OCI-LY1 (cell line): Measurements from ENCODE around the gene FDX2.

Source experiments
- H2AFZ ChIP-seq: fragments of 200-600 bp; sonication (generic), shearing (Covaris generic); 2 replicates; pipeline ENCODE4 v1.6.0; 2014; ENCODE audit warnings: antibody characterized with exemption, mild to moderate bottlenecking, low read length
- H3F3A ChIP-seq: fragments of 200-600 bp; sonication (generic), shearing (Covaris generic); 2 replicates; pipeline ENCODE4 v1.6.0; 2014; ENCODE audit warnings: mild to moderate bottlenecking, antibody characterized with exemption, low read length, moderate library complexity; ENCODE audit not compliant: insufficient read depth
- H3K27ac ChIP-seq: fragments of 200-600 bp; sonication (generic); 2 replicates; pipeline ENCODE4 v1.5.1; 2014; ENCODE audit warnings: low read length, mixed run types, mild to moderate bottlenecking, low read depth; ENCODE audit not compliant: poor library complexity, severe bottlenecking
- H3K27me3 ChIP-seq: fragments of 200-600 bp; sonication (generic); 2 replicates; pipeline ENCODE4 v1.6.0; 2014; ENCODE audit warnings: antibody characterized with exemption, mild to moderate bottlenecking, low read length, moderate library complexity; ENCODE audit not compliant: insufficient read depth
- H3K36me3 ChIP-seq: fragments of 200-600 bp; sonication (generic); 2 replicates; pipeline ENCODE4 v1.6.1; 2014; ENCODE audit warnings: mild to moderate bottlenecking, antibody characterized with exemption, low read length, moderate library complexity, mixed read lengths; ENCODE audit not compliant: insufficient read depth
- H3K4me1 ChIP-seq: fragments of 200-600 bp; sonication (generic); 2 replicates; pipeline ENCODE4 v1.5.1; 2014; ENCODE audit warnings: mild to moderate bottlenecking, low read length, moderate library complexity; ENCODE audit not compliant: insufficient read depth, severe bottlenecking
- H3K4me2 ChIP-seq: fragments of 200-600 bp; sonication (generic), shearing (Covaris generic); 2 replicates; pipeline ENCODE4 v1.6.1; 2014; ENCODE audit warnings: low read length
- H3K4me3 ChIP-seq: fragments of 200-600 bp; sonication (generic); 2 replicates; pipeline ENCODE4 v1.5.1; 2014; ENCODE audit warnings: low read length, low read depth, mild to moderate bottlenecking, mixed read lengths; ENCODE audit not compliant: poor library complexity, severe bottlenecking
- H3K79me2 ChIP-seq: fragments of 200-600 bp; shearing (Covaris generic); 2 replicates; pipeline ENCODE4 v1.6.1; 2016; ENCODE audit warnings: mixed run types, low read length, mixed read lengths; ENCODE audit not compliant: insufficient read depth
- H3K9ac ChIP-seq: fragments of 200-600 bp; sonication (generic), shearing (Covaris generic); 2 replicates; pipeline ENCODE4 v1.6.1; 2014; ENCODE audit warnings: mild to moderate bottlenecking, low read length, mixed read lengths
- H3K9me2 ChIP-seq: fragments of 200-600 bp; sonication (generic), shearing (Covaris generic); 2 replicates; pipeline ENCODE4 v1.6.1; 2014; ENCODE audit warnings: low read depth, mild to moderate bottlenecking, low read length, mixed read lengths
- H3K9me3 ChIP-seq: fragments of 200-600 bp; shearing (Covaris generic); 2 replicates; pipeline ENCODE4 v1.6.1; 2014; ENCODE audit warnings: low read length, mixed read lengths
- H4K20me1 ChIP-seq: fragments of 200-600 bp; sonication (generic), shearing (Covaris generic); 2 replicates; pipeline ENCODE4 v1.6.0; 2016; ENCODE audit warnings: mild to moderate bottlenecking, low read length; ENCODE audit not compliant: insufficient read depth
- CTCF ChIP-seq: fragments of 200-600 bp; sonication (generic), shearing (Covaris generic); IDR thresholded peaks from 2 replicates; pipeline ENCODE4 v1.5.1; 2017; ENCODE audit warnings: mild to moderate bottlenecking, antibody characterized with exemption, low read length, moderate library complexity, mixed read lengths
- EZH2 ChIP-seq: fragments of 200-600 bp; sonication (generic), shearing (Covaris generic); IDR thresholded peaks from 2 replicates; pipeline ENCODE4 v1.8.0; 2017; ENCODE audit warnings: borderline replicate concordance, mixed run types, mild to moderate bottlenecking, antibody characterized with exemption, low read length, moderate library complexity, mixed read lengths

FDX2 gene

DNA sequence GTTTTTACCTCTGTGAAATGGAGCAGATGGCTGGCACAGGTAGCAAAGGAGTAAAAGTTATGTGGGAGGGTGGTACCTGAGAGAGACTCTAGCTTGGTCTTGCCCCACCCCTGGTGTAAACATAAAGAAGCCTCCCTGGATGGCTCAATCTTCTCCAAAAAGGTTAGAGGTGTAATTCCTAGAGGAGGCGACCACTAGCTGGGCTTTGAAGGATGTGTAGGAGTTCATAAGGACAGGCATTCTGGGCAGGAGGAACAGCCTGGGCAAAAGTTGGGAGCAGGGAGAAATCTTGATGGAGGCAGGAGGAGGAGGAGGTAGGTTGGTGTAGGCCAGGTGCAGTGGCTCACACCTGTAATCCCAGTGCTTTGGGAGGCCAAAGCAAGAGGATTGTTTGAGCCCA, 36.9 kb downstream of the FDX2 start:
- TF ChIP-seq CTCF (no peak), EZH2 (no peak)
- H3K36me3 ChIP-seq, result no peaks in the 10 kb centered on the region; the same call in 1 of the 2 replicates
- no peak overlapping the region for H3K9ac ChIP-seq

GRCh38 chr19:10277795-10278589, 37.8 kb downstream of the FDX2 start:
- Histone ChIP-seq H3K36me3 (no peaks in the 10 kb centered on the region), H3K4me2 (no peak overlapping the region), H3K27ac (no peak overlapping the region), H3K4me3 (no peak overlapping the region), H3K9me2 (no peaks in the 10 kb centered on the region), H3K9me3 (no peaks in the 10 kb centered on the region), H4K20me1 (no peaks in the 10 kb centered on the region), H3K27me3 (no peaks in the 10 kb centered on the region), H3K79me2 (no peaks in the 10 kb centered on the region), H3K9ac (no peak overlapping the region), H3F3A (no peaks in the 10 kb centered on the region), H2AFZ (no peak overlapping the region), H3K4me1 (no peaks in the 10 kb centered on the region)
- TF ChIP-seq CTCF, result no peak
- TF ChIP-seq EZH2, result no peak

More for the DNA sequence above, 36.9 kb downstream of the FDX2 start:
- Histone ChIP-seq H3K27ac (no peak overlapping the region), H3K27me3 (no peaks in the 10 kb centered on the region), H4K20me1 (no peaks in the 10 kb centered on the region), H3K9me3 (no peaks in the 10 kb centered on the region), H3K4me1 (no peaks in the 10 kb centered on the region), H3K4me2 (no peak overlapping the region), H3F3A (no peaks in the 10 kb centered on the region), H2AFZ (no peak overlapping the region), H3K4me3 (no peak overlapping the region), H3K9me2 (no peaks in the 10 kb centered on the region), H3K79me2 (no peaks in the 10 kb centered on the region)

GRCh38 chr19:10274589-10274988, 41.2 kb downstream of the FDX2 start:
- no peak overlapping the region for H3K4me3 ChIP-seq
- H3K4me2 ChIP-seq, result no peak overlapping the region
- TF ChIP-seq EZH2 (no peak), CTCF (no peak)
- H4K20me1 ChIP-seq, result no peaks in the 10 kb centered on the region
- no peaks in the 10 kb centered on the region for H3K27me3 ChIP-seq
- H3K4me1 ChIP-seq, result peaks cover 23% of the 10 kb centered on the region
- H3K79me2 ChIP-seq, result no peaks in the 10 kb centered on the region
- no peak overlapping the region for H2AFZ ChIP-seq
- H3K36me3 ChIP-seq, result no peaks in the 10 kb centered on the region
- H3F3A ChIP-seq, result no peaks in the 10 kb centered on the region
- H3K9ac ChIP-seq, result no peak overlapping the region
- no peaks in the 10 kb centered on the region for H3K9me2 ChIP-seq
- H3K27ac ChIP-seq, result no peak overlapping the region
- H3K9me3 ChIP-seq, result no peaks in the 10 kb centered on the region
